GM19099 (cell line): Measurements from ENCODE around the gene NOVA2.

Source experiments
- POLR2A ChIP-seq: IDR thresholded peaks from 3 replicates; pipeline ENCODE4 v1.6.1; 2011; ENCODE audit warnings: low read depth; ENCODE audit not compliant: insufficient read length; ENCODE audit errors: extremely low read depth

NOVA2 gene, protein sequence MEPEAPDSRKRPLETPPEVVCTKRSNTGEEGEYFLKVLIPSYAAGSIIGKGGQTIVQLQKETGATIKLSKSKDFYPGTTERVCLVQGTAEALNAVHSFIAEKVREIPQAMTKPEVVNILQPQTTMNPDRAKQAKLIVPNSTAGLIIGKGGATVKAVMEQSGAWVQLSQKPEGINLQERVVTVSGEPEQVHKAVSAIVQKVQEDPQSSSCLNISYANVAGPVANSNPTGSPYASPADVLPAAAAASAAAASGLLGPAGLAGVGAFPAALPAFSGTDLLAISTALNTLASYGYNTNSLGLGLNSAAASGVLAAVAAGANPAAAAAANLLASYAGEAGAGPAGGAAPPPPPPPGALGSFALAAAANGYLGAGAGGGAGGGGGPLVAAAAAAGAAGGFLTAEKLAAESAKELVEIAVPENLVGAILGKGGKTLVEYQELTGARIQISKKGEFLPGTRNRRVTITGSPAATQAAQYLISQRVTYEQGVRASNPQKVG

DNA sequence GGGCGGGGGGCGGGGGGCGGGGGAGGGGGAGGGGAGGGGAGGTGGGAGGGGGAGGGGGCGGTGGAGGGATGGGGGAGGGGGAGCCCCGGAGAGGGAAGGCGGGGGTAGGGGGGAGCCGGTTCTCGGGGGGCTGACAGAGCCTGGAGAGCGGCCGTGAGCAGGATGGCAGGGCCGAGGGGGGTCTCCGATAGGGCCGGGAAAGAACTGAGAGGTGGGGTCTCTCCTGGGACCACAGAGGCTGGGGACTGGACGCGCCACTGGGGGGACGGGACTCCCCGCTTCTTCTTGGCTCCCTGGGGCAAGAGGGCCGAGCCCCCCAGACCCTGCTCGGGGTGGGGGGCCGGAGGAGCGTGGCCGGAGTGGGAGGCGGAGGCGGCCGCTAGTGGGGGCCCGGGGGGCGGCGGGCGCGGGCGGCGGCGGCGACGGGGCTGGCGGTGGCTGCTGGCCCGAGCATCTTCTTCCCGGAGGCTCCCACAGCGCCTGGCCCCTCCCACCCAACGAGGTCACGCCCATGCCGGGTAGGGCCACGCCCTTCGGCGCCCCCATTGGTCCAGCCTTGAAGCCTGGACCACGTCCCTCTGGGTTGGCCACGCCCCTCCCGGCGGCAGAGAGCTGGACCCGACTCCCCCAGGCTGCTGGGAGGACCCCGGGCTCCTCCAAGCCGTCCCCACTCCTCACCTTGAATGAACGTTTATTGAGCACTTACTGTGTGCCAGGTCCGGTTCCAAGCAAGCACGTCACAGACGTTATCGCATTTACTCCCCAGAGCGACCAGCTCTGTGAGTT, at the start of gene NOVA2:
NOVA2 (minus strand) TSS at position 313 of the 786 bp plus-strand sequence. CDS start 514 bp downstream, outside the sequence.
- TF ChIP-seq POLR2A = no peak

DNA sequence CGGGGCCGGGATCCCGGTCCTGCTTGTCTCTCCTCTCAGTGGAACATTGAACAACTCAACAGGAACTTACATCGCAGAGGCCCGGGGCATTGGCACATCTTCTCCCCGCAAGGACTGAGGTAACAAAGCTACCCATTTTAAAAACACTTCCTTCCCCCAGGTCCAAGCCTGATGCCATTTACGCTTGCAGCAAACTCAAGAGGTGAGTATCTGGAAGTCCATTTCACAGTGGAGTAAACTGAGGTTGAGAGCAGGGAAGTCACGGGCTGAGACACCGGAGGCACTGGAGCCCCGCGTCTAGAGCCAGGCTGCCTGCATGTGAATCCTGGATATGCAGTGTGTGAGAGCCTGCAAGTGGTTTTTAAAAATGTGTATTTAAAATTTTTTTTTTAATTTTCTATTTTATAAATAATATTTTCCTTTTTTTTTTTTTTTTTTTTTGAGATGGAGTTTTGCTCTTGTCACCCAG, 49.7 kb upstream of the NOVA2 start:
- TF ChIP-seq POLR2A = no peak

DNA sequence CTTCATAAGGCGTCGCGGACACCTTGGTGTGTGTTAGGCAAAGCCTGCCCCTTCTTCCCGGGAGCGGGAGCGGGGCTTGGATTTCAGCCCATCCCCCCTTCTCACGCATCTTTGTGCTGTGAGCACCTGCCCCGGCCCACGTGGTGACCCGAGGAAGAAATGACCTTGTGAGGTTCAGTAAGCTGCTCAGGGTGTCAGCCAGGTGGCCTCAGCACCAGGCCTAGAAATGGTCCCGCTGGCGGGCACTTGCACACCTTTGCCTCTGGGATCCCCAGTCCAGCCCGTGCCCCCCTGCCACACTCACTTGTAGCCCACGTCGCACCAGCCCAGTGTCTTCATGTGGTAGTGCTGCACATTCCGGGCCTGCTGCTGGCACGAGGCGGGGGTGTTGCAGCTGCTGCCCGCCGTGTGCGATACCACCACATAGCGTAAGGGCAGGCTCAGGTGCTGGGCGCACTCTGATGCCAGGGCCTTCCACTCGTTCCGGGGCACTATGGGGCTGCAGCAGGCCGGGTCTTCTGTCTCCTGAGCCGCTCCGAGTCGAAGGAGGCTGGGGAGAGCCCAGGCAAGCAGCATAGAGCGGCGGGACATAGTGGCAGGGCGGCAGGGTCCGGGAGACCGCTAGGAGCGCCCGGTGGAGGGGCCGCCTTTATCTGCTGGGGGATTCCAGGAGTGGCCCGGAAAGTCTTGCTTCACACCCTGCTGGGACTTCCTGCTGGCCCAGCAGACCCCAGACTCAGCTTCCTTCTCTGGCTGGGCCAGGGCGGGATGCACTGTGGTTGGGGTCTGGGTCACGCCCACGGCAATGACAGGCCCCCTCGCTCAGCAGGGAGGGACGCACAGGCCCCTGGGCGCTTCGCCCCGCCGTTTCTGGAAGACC, 49.0 kb upstream of the NOVA2 start, which contains the start of gene PGLYRP1:
PGLYRP1 (minus strand) TSS at position 623 of the 880 bp plus-strand sequence; CDS start at position 591, 32 bp downstream.
- TF ChIP-seq POLR2A = no peak

DNA sequence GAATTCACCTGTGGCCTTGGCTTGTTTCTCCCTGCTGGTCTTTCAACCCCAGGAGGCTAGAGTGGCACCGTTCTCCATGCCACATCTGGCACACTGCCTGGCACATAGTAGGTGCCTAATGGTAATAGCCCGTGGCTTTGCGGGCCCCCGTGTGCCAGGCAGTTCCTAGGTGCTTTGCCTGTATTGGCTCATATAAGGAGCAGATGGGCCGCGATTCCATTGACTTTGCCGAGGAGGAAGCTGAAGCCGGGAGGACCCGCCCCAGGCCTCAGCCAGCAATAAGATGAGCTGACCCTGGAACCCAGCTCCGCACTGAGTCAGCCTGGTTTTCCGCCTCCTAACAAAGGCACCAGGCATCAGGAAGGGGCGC, 48.4 kb upstream of the NOVA2 start:
- no peak for TF ChIP-seq POLR2A

DNA sequence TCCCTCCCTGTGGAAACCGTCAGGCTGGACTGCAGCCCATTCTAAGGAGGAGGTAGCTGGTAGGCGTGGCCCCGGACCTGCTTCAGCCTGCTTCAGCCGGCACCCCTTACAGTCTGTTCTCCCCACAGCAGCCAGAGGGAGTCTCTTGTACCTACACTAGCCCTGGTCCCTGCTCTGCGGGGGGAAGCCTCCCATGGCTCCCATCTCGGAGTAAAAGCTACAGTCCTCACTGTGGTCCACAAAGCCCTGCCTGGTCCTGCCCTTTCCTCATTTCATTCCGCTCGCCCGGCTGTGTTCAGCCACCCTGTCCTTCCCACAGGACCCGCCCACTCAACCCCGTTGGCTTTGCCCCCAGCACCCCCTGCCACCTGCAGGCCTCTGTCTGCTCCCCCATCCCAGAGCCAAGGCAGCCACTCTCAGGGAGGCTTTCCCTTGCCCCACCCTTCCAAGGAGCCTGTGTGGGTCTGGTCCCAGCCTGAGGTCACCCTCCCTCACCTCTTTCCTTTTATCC, 47.9 kb upstream of the NOVA2 start:
- TF ChIP-seq POLR2A = no peak

DNA sequence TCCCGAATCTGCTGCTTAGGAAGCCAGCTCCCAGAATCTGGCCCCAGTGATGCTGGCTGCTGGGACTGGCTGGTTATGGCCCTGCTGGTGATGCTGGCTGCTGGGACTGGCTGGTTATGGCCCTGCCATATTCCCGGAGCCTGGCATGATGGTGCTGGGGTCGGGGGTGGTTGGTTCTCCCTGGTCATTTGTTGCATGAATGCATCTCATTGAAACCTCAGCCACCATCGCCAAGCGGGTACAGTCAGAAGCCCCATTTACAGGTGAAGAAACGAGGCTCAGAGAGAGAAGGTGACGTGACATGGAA, 47.1 kb upstream of the NOVA2 start:
- TF ChIP-seq POLR2A = no peak

DNA sequence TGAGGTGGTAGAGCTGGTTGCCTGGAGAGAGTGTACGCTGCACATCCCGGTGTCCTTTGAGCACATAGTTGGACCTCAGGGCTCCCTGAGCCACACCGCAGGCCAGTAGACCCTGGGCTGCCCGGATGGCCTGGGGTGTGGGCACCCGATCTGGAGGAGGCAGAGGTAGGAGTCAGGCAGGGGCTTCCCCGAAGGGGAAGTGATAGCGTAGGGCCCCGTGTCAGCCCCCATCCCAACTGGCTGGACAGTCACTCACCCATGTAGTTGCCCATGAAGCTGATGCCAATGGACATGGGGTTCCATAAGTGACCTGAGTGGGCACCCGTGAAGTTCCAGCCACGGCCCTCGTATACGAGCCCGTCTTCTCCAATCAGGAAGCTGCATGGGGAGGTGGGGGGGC, 45.6 kb upstream of the NOVA2 start:
- TF ChIP-seq POLR2A = no peak

DNA sequence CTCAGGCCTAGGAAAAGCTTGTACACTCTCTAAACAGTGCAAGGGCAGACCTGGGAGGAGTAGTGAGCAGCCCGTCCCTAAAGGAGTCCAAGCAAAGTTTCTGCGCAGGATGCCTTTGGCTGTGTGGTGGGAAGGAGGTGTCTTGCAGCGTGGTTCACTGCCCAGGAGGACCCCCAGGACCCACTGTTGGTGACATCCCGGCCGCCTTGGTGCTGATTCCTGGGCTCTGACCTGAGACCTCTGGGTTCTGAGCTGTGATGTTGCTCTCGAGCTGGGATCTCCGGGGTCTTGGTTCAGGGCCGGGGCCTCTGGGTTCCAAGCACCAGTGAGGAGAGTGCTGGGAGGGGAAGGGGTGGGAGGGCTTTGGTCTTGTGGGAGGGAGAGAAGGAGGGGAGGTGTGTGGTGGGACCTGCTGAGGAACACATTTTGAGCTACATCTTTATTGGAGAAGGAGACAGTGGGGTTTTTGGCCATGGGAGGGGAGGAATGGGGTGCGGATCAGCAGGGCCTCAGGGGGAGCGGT, 45.1 kb upstream of the NOVA2 start:
- no peak for TF ChIP-seq POLR2A

DNA sequence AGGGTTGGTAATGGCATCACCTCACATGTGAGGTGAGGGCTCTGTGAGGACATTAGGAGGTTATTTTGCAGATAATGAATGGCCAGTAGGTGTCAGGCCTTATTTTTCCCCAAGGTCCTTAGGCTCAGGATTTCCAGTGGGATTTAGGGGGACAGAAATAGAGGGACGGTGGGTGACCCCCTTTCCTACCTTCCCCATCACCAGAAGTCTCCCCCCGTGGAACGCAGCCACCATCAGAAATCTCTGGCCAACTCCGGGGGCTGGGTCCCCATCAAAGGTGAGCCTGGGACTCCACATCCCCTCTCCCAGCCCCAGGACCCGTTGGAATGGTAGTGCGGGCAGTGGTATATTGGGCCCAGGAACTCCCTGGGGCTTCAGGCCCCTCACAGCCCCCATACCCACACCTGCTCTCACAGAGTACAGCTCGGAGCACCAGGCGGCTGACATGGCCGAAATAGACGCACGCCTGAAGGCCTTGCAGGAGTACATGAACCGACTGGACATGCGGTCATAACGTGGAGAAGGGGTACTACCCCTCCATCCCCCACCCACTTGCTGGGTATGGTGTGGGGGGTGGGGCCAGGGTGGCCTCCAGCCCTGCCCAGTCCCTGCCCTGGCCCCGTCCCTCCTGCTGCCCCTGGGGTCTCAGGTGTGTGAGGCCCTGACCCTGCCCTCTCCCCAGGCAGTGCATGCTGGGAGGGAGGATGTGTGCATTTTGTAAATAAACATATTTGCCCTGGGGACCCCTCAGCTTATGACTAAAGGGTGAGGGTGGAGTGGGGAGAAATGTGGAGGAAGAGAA, 44.4 kb upstream of the NOVA2 start:
- TF ChIP-seq POLR2A = no peak

DNA sequence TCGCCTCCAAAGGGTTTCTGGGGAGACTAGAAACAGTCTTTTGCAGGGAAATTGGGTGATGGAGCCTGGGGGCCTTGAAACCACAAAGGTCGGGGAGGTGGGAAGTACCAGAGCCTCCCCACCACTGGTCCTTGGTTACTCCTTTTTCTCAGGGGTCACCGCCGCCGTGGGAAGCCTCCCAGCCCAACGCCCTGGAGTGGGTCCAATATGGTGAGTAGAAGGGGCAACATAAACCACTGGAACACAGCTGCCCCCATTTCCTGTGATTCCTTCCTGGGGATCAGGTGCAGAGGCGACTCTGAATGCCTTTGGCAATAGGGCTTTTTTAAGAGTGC, 43.4 kb upstream of the NOVA2 start:
- no peak for TF ChIP-seq POLR2A

DNA sequence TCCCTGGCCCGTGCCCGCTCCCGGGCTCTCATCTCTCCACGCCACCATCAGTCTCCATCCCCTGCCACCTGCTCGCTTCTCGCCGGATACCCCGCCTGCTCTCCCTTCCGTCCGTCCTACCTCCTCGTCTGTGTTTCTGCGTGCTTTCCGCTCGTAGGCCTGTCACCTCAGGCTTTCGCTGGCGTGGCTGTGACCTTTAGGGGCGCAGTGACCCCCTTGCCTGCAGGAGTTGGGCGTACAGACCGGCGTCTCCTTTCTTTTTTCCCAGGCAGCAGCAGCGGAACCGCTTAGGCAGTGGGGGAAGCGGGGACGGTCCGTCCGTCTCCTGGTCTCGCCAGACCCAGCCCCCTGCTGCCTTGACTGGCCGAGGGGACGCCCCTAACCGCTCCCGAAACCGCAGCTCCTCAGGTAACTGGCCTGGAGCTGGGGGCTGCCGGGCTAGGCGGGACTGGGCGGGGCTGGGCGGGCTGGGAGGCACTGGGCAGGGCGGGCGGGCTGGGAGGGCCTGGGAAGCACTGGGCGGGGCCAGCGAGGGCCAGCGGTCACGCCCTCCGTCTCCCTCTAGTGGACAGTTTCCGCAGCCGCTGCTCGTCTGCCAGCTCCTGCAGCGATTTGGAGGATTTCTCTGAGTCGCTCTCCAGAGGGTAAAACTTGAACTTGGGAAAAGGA, 42.9 kb upstream of the NOVA2 start:
- TF ChIP-seq POLR2A = no peak

DNA sequence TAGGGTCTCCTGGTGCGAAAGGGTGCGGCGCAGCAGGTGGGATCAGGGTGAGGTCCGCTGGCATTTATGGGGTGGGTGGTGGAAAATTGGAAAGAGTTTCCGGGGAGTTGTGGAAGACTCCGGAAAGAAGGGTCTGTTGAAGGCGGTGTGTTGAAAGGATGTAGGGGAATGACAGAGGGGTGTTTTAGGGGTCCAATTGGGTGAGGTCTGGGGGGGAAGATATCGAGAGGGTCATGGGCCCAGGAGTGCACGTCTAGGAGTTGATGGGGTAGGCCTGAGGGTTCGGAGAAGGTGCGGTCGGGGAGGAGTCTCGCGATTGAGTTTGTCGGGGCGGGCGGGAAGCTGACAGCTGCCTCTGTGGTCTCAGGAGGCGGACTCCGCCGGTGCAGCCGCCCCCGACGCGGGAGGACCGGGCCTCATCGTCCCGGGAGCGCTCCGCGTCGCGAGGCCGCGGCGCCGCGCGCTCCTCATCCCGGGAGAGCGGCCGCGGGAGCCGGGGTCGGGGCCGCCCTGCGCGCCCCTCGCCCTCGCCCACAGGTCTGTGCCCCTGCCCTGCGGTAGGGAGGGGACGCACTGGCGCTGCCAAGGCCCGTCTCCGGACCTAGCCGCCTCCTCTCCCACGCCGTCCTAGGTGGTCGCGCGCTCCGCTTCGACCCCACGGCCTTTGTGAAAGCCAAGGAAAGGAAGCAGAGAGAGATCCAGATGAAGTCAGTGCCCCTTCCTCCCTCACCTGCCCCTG, 42.2 kb upstream of the NOVA2 start:
- TF ChIP-seq POLR2A = no peak
